ENCODE measurements around the gene RTL10. TPM values are rescaled to one million over a fixed set of nuclear protein-coding genes. Genes with fewer than 3 reads are reported as not detected.

The RTL10 gene
- total RNA-seq, 1 donor from 2014 or later: 9.4 TPM

- ATAC-seq (no peak), DNase-seq (ENCODE audit: low spot score) (no peak)
Observed at GRCh38 chr22:19865141-19865829, 10.6 kb upstream of the RTL10 start.

- ATAC-seq: no peak
- DNase-seq (ENCODE audit: low spot score): no peak
Observed at GRCh38 chr22:19864538-19865106, 9.9 kb upstream of the RTL10 start.

GRCh38 chr22:19863571-19863970, 8.9 kb upstream of the RTL10 start:
- DNase-seq (ENCODE audit: low spot score) (no peak), ATAC-seq (no peak)

GRCh38 chr22:19862619-19863246, 8.1 kb upstream of the RTL10 start:
- no peak for ATAC-seq
- no peak for DNase-seq (ENCODE audit: low spot score)

GRCh38 chr22:19859861-19860510, 5.3 kb upstream of the RTL10 start:
- DNase-seq (ENCODE audit: low spot score) (no peak), ATAC-seq (no peak)

- ATAC-seq: no peak
- DNase-seq (ENCODE audit: low spot score): no peak
Observed at GRCh38 chr22:19857382-19857781, 2.7 kb upstream of the RTL10 start.

GRCh38 chr22:19855504-19856409, 1.1 kb upstream of the RTL10 start:
- peak; percentile 76 for DNase-seq (ENCODE audit: low spot score)
- peak; percentile 49 for ATAC-seq

- ATAC-seq: peak; percentile 6
- DNase-seq (ENCODE audit: low spot score): peak; percentile 52
Observed at GRCh38 chr22:19853879-19854777, 546 bp downstream of the RTL10 start.

- ATAC-seq (no peak), DNase-seq (ENCODE audit: low spot score) (no peak)
Observed at GRCh38 chr22:19853058-19853878, 1.4 kb downstream of the RTL10 start.

- DNase-seq (ENCODE audit: low spot score) (no peak), ATAC-seq (no peak)
Observed at GRCh38 chr22:19852177-19852781, 2.4 kb downstream of the RTL10 start.

- DNase-seq (ENCODE audit: low spot score): no peak
- no peak for ATAC-seq
Observed at GRCh38 chr22:19851291-19852176, 3.1 kb downstream of the RTL10 start.

- DNase-seq (ENCODE audit: low spot score) (no peak), ATAC-seq (no peak)
Observed at GRCh38 chr22:19850763-19851109, 3.9 kb downstream of the RTL10 start.

- ATAC-seq (no peak), DNase-seq (ENCODE audit: low spot score) (no peak)
Observed at GRCh38 chr22:19849835-19850762, 4.6 kb downstream of the RTL10 start.

- peak; percentile 84 for DNase-seq (ENCODE audit: low spot score)
- peak; percentile 85 for ATAC-seq
Observed at GRCh38 chr22:19848298-19849224, 6.1 kb downstream of the RTL10 start.

GRCh38 chr22:19847345-19847632, 7.4 kb downstream of the RTL10 start:
- DNase-seq (ENCODE audit: low spot score) (no peak), ATAC-seq (no peak)
